ENCODE results near the gene CREBRF. TPM values are rescaled to one million over a fixed set of nuclear protein-coding genes. Genes with fewer than 3 reads are reported as not detected.

Gene CREBRF
- total and polyA plus RNA-seq, 2 of the 8 experiments (the other 6 are each of a cell fraction or from before 2014, with no cell fraction given), result 1.2 to 4.7 TPM

DNA sequence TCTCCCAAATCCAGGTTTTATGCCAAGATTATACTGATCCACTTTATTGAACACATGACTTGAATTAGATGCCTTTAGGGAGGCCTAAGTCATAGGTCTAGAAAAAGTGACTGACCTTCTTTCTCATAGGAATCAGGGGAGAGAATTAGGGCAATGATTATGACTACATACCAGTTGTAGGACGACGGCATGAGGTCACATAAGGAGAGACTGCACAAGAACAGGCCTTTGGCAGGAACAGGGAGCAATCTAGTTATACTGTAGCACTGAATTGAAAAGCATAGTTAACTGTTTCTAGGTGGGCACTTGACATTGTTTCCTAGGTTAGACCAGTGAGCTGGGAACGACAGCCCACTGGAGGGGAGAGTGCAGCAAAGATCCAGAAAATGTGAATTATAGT, 22.7 kb downstream of the CREBRF start:
- no peak overlapping the region for H3K23ac ChIP-seq (ENCODE audit: insufficient read length)
- H3K23me2 ChIP-seq (ENCODE audit: low read depth, low read length), result no peaks in the 10 kb centered on the region; the same call in 1 of the 2 replicates
- no peak overlapping the region for H2BK12ac ChIP-seq (ENCODE audit: low read depth, low read length)
- no peak overlapping the region for H2BK5ac ChIP-seq (ENCODE audit: low read depth, low read length)
- no peaks in the 10 kb centered on the region for H3K27me3 ChIP-seq (replicated peaks in 1 of 4; ENCODE audit: control insufficient read depth in 3 of 4, extremely low read depth in 1 of 4, insufficient read depth in 3 of 4, low read length in 3 of 4)
- 80% methylated on average over 3 of the region's 3 CpGs; no CpG with 5 or more reads in 1 of the 2 experiments for WGBS, 2 experiments (ENCODE audit: extremely low coverage in 1 of 2, insufficient coverage in 1 of 2, insufficient read length in 1 of 2, insufficient replicate concordance in 2 of 2, low coverage in 1 of 2, low lambda C conversion rate in 2 of 2, missing lambda C conversion rate in 1 of 2)
- DNase-seq (ENCODE audit: low read depth in 1 of 2, low spot score in 2 of 2), result no peak
- H3K4me3 ChIP-seq (ENCODE audit: extremely low read depth in 1 of 4, insufficient read depth in 2 of 4, low read depth in 3 of 4, low read length in 4 of 4), result no peak overlapping the region
- H2BK20ac ChIP-seq (ENCODE audit: low read length), result no peak overlapping the region
- H3K4ac ChIP-seq (replicated peaks; ENCODE audit: insufficient read length, low read depth, low read length), result no peak overlapping the region
- H3K79me1 ChIP-seq (ENCODE audit: low read depth, low read length), result no peaks in the 10 kb centered on the region
- FAIRE-seq, result no peak
- ChIA-PET POLR2A (ENCODE audit: partially characterized antibody) (no interaction called here), CTCF (ENCODE audit: partially characterized antibody) (no interaction called here)
- no peaks in the 10 kb centered on the region for H3K36me3 ChIP-seq (ENCODE audit: control insufficient read depth in 2 of 4, insufficient read depth in 4 of 4, low read length in 3 of 4)
- no peak overlapping the region for H3K4me2 ChIP-seq (ENCODE audit: insufficient read depth in 1 of 2, low read depth in 2 of 2, low read length in 2 of 2)
- H3K56ac ChIP-seq (replicated peaks; ENCODE audit: insufficient read length, low read depth, low read length), result no peak overlapping the region
- no peak overlapping the region for H3K27ac ChIP-seq (ENCODE audit: low read depth, low read length)
- H4K8ac ChIP-seq (ENCODE audit: extremely low read depth, insufficient read depth, low read length), result no peak overlapping the region
- H3K18ac ChIP-seq (ENCODE audit: extremely low read depth, low read length), result no peak overlapping the region
- H2AFZ ChIP-seq (ENCODE audit: low read length), result no peak overlapping the region
- H3K4me1 ChIP-seq (replicated peaks in 1 of 4; ENCODE audit: control insufficient read depth in 3 of 4, insufficient read depth in 4 of 4, low read length in 3 of 4), result no peaks in the 10 kb centered on the region
- no peak for TF ChIP-seq BACH1 (IDR thresholded peaks at IDR 0.05; ENCODE audit: low read length)
- H4K20me1 ChIP-seq (replicated peaks in 1 of 2; ENCODE audit: control insufficient read depth in 1 of 2, insufficient read depth in 2 of 2, low read length in 2 of 2), result peaks cover 0 to 3% of the 10 kb centered on the region in 2 experiments
- no peak overlapping the region for H2BK15ac ChIP-seq (ENCODE audit: low read length)
- H3K14ac ChIP-seq (ENCODE audit: insufficient read length), result no peak overlapping the region
- no peak overlapping the region for H4K5ac ChIP-seq (ENCODE audit: insufficient read length, low read depth, low read length)
- H3K9ac ChIP-seq (replicated peaks in 1 of 4; ENCODE audit: extremely low read depth in 1 of 4, low read depth in 3 of 4, low read length in 3 of 4), result no peak overlapping the region
- no peak overlapping the region for H4K91ac ChIP-seq (replicated peaks; ENCODE audit: insufficient read length, low read length)
- no peaks in the 10 kb centered on the region; a peak in 1 of 4 replicates for H3K9me3 ChIP-seq (ENCODE audit: insufficient read depth in 2 of 2, low read depth in 1 of 2, low read length in 1 of 2)
- H2BK120ac ChIP-seq (replicated peaks; ENCODE audit: low read depth, low read length), result no peak overlapping the region
- no peak overlapping the region for H2AK5ac ChIP-seq (ENCODE audit: low read depth, low read length)
- H3K79me2 ChIP-seq (ENCODE audit: control insufficient read depth in 1 of 2, insufficient read depth in 2 of 2, low read length in 2 of 2), result no peaks in the 10 kb centered on the region

All from H1 (cell line).